Thoracic aorta (tissue), 2 donors: ENCODE data around the gene TNNT2. TPM values are rescaled to one million over a fixed set of nuclear protein-coding genes. Genes with fewer than 3 reads are reported as not detected.

Experiments
- ATAC-seq: fragments of 150-250 bp; one replicate; pipeline ENCODE4 v1.8.0; 2017; ENCODE audit warnings: low read depth; ENCODE audit not compliant: insufficient number of reproducible peaks, low FRiP score
- DNase-seq: peaks from one replicate; pipeline ENCODE4 v3.0.0-alpha.2; 2020; ENCODE audit warnings: low spot score
- H3K27ac ChIP-seq, 2 donors: fragments of 200-600 bp; sonication (generic); 1 replicate in 1 of 2; 2 replicates in 1 of 2; pipeline ENCODE4 v1.5.1; 2016; ENCODE audit warnings: mild to moderate bottlenecking in 2 of 2, moderate library complexity in 2 of 2
- H3K27me3 ChIP-seq: fragments of 200-600 bp; sonication (generic); replicated peaks from 2 replicates; pipeline ENCODE4 v1.6.0; 2016; ENCODE audit warnings: mild to moderate bottlenecking; ENCODE audit not compliant: insufficient read depth
- H3K36me3 ChIP-seq: fragments of 200-600 bp; sonication (generic); one replicate; pipeline ENCODE4 v1.5.1; 2016
- H3K4me1 ChIP-seq, 2 donors: fragments of 200-600 bp; sonication (generic); 1 replicate in 1 of 2; 2 replicates in 1 of 2; pipeline versions ENCODE4 v1.5.1 to v1.6.0; 2016; ENCODE audit warnings: low read depth in 2 of 2, mild to moderate bottlenecking in 1 of 2; ENCODE audit not compliant: control insufficient read depth in 1 of 2
- H3K4me3 ChIP-seq: fragments of 200-600 bp; sonication (generic); 2 replicates; pipeline ENCODE4 v1.5.1; 2016; ENCODE audit warnings: mild to moderate bottlenecking
- H3K9me3 ChIP-seq: fragments of 200-600 bp; sonication (generic); 2 replicates; pipeline ENCODE4 v1.5.1; 2016
- CTCF ChIP-seq: fragments of 200-600 bp; sonication (generic); IDR thresholded peaks from one replicate; pipeline ENCODE4 v1.5.1; 2019; ENCODE audit warnings: antibody characterized with exemption
- total RNA-seq, 2 donors: library from RNA; depleted of rRNA; stranded (reverse); fragments of >200 nt; gene quantifications; one replicate each; pipeline versions ENCODE4 v1.1.0 to v1.2.3, GENCODE V29; 2016

The TNNT2 gene
- total RNA-seq, 2 donors from 2014 or later: 0.21 TPM; not detected in 1

- no peak for DNase-seq
- H3K36me3 ChIP-seq: no peaks in the 10 kb centered on the region
- H3K4me1 ChIP-seq: no peaks in the 10 kb centered on the region
- H3K4me3 ChIP-seq: no peak overlapping the region
- ATAC-seq: no peak
- no peaks in the 10 kb centered on the region for H3K27me3 ChIP-seq
- no peak overlapping the region for H3K27ac ChIP-seq
- no peak for TF ChIP-seq CTCF
- H3K9me3 ChIP-seq: no peaks in the 10 kb centered on the region
Observed at GRCh38 chr1:201418461-201418860, 41.0 kb upstream of the TNNT2 start.

- H3K27me3 ChIP-seq: no peaks in the 10 kb centered on the region
- no peak for DNase-seq
- no peak for ATAC-seq
- no peaks in the 10 kb centered on the region for H3K4me1 ChIP-seq
- H3K9me3 ChIP-seq: no peaks in the 10 kb centered on the region
- H3K4me3 ChIP-seq: no peak overlapping the region
- H3K36me3 ChIP-seq: no peaks in the 10 kb centered on the region
- no peak for TF ChIP-seq CTCF
- H3K27ac ChIP-seq: no peak overlapping the region
Observed at GRCh38 chr1:201414051-201414738, 36.7 kb upstream of the TNNT2 start.

- Histone ChIP-seq H3K4me1 (no peaks in the 10 kb centered on the region), H3K4me3 (no peak overlapping the region), H3K36me3 (no peaks in the 10 kb centered on the region), H3K27me3 (no peaks in the 10 kb centered on the region), H3K9me3 (no peaks in the 10 kb centered on the region), H3K27ac (no peak overlapping the region)
- ATAC-seq (no peak), DNase-seq (no peak)
- TF ChIP-seq CTCF: no peak
Observed at GRCh38 chr1:201411292-201411691, 33.8 kb upstream of the TNNT2 start.

- Histone ChIP-seq H3K9me3 (no peaks in the 10 kb centered on the region), H3K4me3 (no peak overlapping the region), H3K36me3 (no peaks in the 10 kb centered on the region), H3K4me1 (no peaks in the 10 kb centered on the region), H3K27me3 (no peaks in the 10 kb centered on the region), H3K27ac (no peak overlapping the region)
- no peak for DNase-seq
- no peak for ATAC-seq
- TF ChIP-seq CTCF: no peak
Observed at GRCh38 chr1:201409440-201409839, 32.0 kb upstream of the TNNT2 start.

GRCh38 chr1:201408834-201409200 is 31.3 kb upstream of the TNNT2 start:
- DNase-seq (no peak), ATAC-seq (no peak)
- no peaks in the 10 kb centered on the region for H3K9me3 ChIP-seq
- no peak overlapping the region for H3K27ac ChIP-seq
- H3K27me3 ChIP-seq: no peaks in the 10 kb centered on the region
- no peaks in the 10 kb centered on the region for H3K36me3 ChIP-seq
- no peak for TF ChIP-seq CTCF
- no peak overlapping the region for H3K4me3 ChIP-seq
- no peaks in the 10 kb centered on the region for H3K4me1 ChIP-seq
